Activated CD4-positive, alpha-beta T cell treated with anti-CD3 and anti-CD28 coated beads, Interleukin-2, amount 50 U/mL, for 24 hours (primary cell): ENCODE data around the gene RIC8B.
"Not testable (repeated sequence)": the region's sequence is repeated elsewhere in the genome, so short reads cannot be mapped to it uniquely, and the experiment has no call there.

Experiments
- DNase-seq, 2 donors: peaks; one replicate each; pipeline ENCODE4 v3.0.0-alpha.2; 2020; ENCODE audit warnings: low read depth in 1 of 2, low spot score in 1 of 2

The RIC8B gene

GRCh38 chr12:106897981-106898901 is 123.8 kb downstream of the RIC8B start:
- no peak for DNase-seq

GRCh38 chr12:106900554-106900953 is 126.1 kb downstream of the RIC8B start:
- no peak for DNase-seq

GRCh38 chr12:106901276-106901675 is 126.8 kb downstream of the RIC8B start:
- DNase-seq: no peak

GRCh38 chr12:106902053-106902452 is 127.6 kb downstream of the RIC8B start:
- no peak for DNase-seq

GRCh38 chr12:106903241-106903945 is 128.9 kb downstream of the RIC8B start:
- peak; percentile 16 to 55 for DNase-seq

GRCh38 chr12:106906715-106907114 is 132.2 kb downstream of the RIC8B start:
- no peak for DNase-seq

GRCh38 chr12:106907411-106907810 is 132.9 kb downstream of the RIC8B start:
- DNase-seq: no peak

GRCh38 chr12:106907846-106908245 is 133.4 kb downstream of the RIC8B start:
- DNase-seq: no peak

- no peak for DNase-seq
Observed at GRCh38 chr12:106908561-106908960, 134.1 kb downstream of the RIC8B start.

- no peak for DNase-seq
Observed at GRCh38 chr12:106910202-106910601, 135.7 kb downstream of the RIC8B start.

GRCh38 chr12:106911581-106911980 is 137.1 kb downstream of the RIC8B start:
- no peak for DNase-seq

GRCh38 chr12:106913456-106913855 is 139.0 kb downstream of the RIC8B start:
- no peak for DNase-seq

- no peak for DNase-seq
Observed at GRCh38 chr12:106914796-106915634, 140.5 kb downstream of the RIC8B start.

- DNase-seq: no peak
Observed at GRCh38 chr12:106915635-106916026, 141.1 kb downstream of the RIC8B start.

- no peak for DNase-seq
Observed at GRCh38 chr12:106917503-106917902, 143.0 kb downstream of the RIC8B start.

- DNase-seq: no peak
Observed at GRCh38 chr12:106918746-106919145, 144.3 kb downstream of the RIC8B start.

- DNase-seq: peak in 1 of 2 donors; percentile 34
Observed at GRCh38 chr12:106919910-106920544, 145.5 kb downstream of the RIC8B start.

GRCh38 chr12:106921976-106922375 is 147.5 kb downstream of the RIC8B start:
- DNase-seq: not testable (repeated sequence)

GRCh38 chr12:106923594-106923993 is 149.1 kb downstream of the RIC8B start:
- not testable (repeated sequence) for DNase-seq

- no peak for DNase-seq
Observed at GRCh38 chr12:106924268-106924861, 149.9 kb downstream of the RIC8B start.
